ENCODE results near the gene SERGEF.

GRCh38 chr11:17867341-17867740, 145.5 kb downstream of the SERGEF start:
- TF ChIP-seq CTCF (IDR thresholded peaks at IDR 0.05; ENCODE audit: low read depth, low read length, missing input control) (no peak), TAF1 (conservative IDR thresholded peaks at IDR 0.05) (no peak), MAX (IDR thresholded peaks at IDR 0.05) (no peak), RAD21 (IDR thresholded peaks at IDR 0.05) (no peak), REST (IDR thresholded peaks at IDR 0.05) (no peak), EGR1 (IDR thresholded peaks at IDR 0.05; ENCODE audit: low read depth in 2 of 2) (no peak), FOXA1 (IDR thresholded peaks at IDR 0.05) (no peak)
